ENCODE data around the gene SLC2A13.

The SLC2A13 gene

DNA sequence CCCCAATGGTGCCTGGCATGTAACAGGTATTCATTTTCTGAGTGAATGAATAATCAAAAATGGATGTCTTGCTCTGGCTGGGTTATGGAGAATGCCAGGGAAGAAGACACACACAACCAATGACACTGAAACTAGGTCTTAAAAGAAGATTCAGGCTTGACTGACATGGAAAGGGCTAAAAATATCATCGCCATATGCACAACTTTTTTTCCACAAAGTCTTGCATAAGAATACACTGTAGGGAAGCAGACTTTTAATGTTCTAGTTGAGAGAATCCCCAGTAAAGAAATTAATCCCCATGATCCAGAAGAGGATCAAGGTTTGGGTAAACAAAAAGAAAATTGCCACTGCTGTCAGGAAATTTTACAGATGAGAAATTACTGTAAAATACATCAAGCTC is 116.4 kb downstream of the SLC2A13 start:
- DNase-seq, result no peak

DNA sequence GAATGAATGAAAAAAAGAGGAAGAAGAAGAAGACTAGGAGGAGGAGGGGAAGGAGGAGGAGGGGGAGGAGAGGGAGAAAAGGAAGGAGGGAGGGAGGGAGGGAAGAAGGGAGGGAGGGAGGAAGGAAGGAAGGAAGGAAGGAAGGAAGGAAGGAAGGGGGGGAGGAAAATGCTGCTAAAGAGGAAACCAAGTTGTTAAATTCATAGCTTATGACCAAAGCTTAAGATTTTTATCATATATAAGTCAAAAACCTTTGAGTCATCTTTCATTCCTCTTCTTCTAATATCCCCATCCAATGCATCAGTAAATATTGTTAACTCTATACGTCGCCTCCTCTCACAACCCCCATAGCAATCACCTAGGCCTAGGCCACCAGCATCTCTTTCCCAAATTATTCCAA is 117.3 kb downstream of the SLC2A13 start:
- no peak for DNase-seq

DNA sequence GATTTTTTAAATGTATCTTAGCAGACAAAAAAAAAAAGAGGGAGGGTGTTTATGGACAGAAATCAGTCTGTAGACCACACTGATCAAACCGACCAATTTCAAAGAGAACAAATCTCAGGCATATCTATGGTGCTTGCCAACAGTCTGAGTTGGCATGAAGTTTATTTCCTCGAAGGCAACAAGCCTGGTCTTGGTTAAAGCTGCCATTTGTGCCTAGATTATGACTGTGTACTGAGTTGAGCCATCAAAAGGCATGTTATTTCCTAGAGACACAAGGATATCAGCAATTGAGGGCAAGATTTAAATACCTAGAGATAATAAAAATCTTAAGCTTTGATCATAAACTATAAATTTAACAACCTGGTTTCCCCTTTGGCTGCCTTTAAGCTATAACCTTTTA is 119.2 kb downstream of the SLC2A13 start:
- no peak for DNase-seq

DNA sequence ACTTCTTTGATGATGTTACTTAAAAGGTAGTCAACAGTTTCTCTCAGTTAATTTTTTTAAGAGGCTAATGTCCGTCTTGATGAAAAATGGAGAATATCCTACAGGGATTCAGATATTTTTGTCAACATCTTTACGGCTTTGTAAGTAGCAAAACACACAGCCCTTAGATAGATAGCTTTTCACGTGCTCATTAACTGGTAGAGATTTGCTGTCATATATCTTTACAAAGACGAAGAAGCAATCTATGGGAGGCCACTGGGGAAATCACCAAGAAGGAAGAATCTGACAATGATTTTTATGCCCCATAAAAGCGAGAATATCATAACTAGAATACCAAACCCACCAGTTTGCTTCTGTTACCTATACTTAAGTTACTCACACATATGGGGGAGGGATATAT is 121.2 kb downstream of the SLC2A13 start:
- no peak for DNase-seq

DNA sequence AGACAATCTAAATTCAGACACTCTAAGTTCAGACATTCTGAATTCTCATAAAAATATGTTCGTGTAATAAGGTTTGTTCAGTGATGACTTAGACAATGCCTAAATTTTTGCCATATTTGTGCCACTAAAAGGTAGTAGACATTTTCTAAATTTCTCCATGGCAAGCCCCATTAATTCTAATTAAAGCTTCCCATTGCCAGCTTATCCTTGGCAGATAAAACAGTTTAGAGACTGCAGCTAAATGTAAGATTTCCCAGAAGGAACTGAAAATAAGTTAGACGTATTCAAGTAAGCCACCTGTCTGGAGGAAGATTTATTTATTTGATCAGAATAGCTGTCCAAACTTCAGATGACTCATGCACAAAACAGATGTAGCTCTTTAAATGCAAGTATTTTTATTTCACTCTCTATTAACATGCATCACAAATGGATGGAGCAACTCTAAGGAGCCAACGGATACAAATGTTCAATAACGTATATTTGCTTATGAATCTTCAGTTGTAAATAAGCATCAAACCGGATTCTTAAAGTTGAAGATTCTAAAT is 130.4 kb downstream of the SLC2A13 start:
- no peak for DNase-seq

DNA sequence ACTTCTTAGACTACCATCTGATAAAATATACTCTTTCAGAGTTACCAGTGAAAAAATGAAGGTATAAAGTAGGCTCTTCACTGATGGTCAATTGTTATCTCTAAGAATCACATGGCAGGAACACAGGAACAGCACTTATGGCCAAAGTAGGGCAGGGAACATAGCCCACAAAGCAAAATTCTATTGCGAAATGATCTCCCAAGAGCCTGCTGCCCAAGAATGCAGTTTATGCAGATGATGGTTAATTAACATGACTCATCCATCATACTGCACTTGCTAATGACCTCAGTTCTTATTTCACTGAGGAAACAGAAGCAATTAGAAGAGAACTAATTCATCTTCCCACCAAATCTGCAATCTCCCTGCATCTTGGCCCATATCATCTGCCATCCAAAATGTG is 133.8 kb downstream of the SLC2A13 start:
- DNase-seq, result peak; percentile 11

DNA sequence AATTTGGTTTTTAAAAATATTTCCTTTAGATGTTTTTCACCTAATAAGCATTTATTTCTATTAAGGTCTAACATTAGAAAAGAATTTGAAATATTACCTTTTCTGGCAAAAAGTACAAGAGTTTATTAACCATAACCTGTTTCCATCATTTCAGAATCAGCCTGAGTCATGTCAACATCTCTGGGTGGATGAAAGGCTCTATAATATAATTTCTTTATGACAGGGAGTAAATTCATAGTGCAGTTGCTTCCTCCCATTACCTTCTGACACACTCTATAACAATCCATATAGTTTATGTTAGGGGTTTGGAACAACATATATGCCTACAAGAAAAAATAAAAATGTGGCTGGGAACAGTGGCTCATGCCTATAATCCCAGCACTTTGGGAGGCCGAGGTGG is 134.5 kb downstream of the SLC2A13 start:
- DNase-seq, result no peak

DNA sequence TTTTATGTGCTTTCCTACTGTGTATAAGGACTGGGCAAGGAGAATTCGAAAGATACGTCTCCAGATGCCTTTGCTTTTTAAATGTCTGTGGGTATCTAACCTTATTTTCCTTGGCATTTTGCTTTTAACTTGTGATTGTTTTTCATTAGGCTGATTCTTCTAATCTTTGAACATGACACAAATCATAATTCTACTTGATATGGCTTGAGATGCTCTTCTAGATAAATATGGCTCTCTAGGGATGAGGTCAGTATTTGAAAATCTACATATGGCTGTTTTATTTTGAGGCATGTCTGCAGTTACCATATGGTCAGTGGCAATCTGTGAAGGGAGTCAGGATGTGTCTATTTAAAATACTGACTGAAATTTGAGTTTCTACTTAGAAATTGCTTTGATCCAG is 139.2 kb downstream of the SLC2A13 start:
- no peak for DNase-seq

DNA sequence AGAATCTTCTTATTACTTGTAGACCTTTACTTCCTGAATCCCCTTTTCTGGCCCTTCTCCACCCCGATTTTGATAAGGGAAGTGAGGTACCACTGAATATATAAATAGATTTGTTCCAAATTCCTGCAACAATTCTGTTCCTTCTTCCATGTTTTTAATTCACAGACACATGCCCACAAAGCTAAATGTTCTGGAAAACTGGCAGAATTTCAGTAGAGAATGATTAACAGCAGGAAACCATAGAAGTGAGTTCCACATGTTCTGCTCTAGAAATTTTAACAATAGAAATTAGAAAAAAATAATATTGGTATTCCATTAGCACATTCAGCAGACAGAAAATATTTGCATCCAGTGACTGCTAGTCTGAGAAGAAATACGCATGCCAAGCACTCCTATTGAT is 139.6 kb downstream of the SLC2A13 start:
- DNase-seq, result no peak

DNA sequence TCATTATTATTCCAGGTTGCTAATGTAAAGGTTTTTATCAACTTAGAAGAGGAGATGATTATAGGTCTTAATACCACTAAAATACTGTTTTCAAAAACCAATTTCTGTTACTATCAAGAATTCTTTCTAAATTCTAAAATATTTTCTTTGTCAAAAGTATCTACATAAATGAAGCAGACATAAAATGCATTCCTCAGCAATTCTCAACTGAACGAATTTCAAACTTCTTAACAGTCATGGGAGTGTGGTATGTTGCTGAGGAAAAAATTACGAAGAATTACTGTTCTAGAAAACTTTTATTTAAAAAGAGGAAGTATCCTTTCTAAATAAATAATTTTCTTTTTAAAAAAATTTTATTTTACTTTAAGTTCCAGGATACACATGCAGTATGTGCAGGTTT is 146.4 kb downstream of the SLC2A13 start:
- DNase-seq, result no peak

DNA sequence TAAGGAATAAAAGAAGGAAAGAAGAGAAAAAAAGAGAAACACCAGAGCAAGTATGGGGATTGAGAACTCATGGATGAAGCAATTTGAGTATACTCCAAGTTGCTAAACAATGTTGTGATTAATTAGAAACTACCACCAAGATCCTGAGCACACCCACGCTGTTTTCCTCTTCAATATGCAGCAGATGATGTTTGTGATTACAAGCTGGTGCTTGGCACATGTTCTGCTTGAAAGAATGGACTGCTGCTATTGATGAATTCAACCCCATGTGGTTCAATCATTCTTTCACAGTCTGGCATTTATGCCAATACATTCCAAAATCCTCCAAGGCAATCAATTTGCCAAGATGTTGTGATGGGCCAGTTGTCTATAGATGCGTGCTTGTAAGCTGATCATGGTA is 146.8 kb downstream of the SLC2A13 start:
- DNase-seq, result no peak

DNA sequence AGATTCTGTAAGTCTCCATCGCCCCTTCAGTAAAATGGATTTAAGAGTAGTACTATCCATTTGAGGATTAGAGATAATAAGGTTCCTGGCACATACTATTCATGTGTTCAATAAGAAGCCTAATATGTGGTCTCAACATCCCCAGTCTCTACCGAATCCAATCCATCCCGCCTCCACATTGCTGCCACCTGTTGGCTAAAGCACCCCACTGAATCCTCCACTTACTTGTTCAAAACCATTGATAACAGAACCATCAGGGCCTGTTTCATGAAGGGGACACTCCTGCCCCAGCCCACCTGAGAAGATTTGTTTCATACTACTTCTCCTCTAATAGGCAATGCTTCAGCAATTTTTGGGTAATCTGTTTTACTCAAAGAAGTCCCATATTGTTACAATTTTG is 147.5 kb downstream of the SLC2A13 start:
- peak; percentile 4 for DNase-seq

DNA sequence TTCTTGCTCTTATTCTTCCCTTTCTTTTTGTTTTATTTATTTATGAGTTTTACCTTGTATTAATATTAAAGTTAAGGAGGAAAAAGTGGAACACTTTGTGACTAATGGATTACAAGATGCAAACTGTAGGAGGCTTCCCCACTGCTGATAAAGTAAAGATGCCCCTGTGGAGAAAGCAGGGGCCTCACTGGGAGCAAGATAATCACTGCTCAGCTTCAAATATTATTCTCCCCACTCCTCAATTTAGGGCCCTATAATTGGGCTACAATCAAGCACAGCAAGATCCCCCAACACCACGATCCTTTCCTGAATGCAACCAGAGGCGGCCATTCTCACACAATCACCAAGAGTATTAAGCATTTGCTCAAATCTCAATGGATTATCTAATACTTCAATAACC is 149.2 kb downstream of the SLC2A13 start:
- no peak for DNase-seq

DNA sequence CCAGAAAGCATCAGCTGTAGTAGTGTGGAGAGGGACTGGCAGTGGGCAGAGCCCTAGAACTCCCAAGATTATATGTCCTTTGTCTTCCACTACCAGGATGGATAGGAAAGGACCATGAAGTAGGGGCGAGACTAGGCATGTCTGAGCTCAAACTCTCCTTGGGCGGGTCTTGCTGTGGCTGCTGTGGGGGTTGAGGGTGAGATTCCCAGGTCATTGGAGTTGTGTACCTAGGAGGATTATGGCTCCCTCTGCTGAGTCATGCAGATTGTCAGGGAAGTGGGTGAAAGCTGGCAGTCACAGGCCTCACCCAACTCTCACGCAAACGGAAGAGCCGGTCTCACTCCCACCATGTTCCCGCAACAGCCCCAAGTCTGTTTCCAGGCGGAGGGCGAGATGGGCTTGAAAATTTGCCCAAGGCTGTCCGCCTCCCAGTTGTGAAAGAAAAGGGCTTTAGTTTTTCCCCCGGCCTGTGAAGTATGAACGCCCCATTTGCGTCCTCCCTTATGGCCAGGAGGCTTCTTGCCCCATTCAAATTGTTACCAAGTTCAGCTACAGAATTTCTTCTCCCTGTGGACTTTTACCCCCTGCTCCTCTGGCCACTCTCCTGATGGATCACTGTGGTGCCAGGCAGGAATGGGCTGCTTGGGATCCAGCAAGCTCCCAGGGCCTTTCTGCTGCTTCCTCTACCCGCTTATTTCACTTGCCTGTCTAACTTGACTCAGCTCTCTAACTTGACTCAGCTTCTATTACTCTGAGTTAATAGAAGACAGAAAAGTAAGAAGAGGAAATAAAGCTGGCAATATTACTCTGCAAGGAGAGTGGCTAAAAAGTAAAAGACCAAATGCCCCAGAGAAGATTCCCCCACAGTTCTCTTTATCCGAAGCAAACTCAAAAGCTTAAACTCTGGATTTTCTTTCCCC is 159.3 kb downstream of the SLC2A13 start:
- DNase-seq, result no peak

DNA sequence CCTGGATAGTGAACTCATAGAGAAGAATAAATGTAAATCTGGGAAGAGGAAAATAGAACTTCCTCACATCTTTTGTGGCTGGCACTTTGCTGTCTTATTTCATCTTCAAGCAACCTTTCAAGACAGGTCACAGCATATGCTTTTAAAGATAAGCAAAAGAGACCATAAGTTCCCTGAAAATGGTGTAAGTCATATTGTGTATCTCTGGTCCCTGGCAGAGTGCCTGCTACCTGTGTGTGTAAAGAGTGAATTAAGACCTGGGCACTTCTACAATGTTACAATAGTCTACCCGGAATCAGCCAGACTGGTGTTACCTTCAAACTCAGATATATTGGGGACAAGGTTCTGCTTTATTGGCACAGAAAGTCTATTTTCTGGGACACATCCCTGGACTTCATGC is 168.8 kb downstream of the SLC2A13 start:
- DNase-seq, result no peak

DNA sequence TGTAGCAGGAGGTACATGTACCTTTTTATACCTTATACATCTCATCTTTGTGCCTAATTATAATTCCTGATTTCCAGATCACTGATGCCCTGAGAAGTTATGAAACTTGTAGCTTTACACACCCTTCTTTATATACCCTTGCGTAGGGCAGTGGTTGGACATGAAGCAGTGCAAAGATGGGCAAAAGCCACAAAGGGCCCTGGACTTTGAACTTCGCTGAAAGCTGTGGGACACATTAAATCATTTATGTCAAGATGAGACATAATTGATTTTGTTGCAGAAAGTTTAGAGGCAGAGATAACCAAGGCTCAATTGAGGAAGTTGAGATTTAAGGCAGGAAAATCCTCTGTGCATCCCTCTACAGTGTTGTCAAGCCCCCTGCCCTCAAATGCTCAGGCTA is 170.0 kb downstream of the SLC2A13 start:
- no peak for DNase-seq

DNA sequence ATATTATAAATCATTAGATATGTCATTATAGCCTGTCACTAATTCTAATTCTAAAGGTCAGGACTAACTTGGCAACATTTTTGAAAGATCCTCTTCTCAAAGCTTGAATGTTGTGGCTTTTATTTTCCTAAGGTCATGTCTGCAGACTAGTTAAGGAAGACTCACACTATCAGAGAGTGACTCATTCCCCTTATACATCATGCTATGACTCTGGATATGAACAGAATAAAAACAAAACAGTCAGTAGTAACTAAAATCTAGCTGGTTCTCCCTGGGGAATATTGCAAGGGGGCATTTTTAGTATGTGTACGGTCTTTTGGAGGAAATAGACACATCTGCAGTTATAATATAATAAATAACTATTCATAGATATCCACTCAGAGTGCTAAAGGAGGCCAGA is 170.6 kb downstream of the SLC2A13 start:
- DNase-seq, result no peak

DNA sequence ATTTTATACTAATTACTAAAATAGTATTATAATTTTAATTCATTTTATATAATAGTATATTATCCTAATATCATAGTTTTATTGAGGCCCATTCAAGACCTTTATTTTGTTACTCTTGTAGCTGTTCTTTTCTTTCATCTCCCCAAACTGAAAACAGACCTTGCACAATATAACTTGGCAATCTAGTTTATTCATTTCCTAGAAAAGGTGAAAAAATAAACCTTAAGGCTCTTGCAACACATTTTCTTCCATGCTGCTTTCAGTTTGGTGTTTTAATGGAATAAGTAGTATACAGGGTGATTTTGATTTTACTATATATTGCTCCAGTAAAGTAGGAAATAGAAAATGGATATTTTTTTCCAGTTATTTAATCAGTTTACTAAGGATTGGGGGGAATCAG is 174.0 kb downstream of the SLC2A13 start:
- DNase-seq, result peak; percentile 13

DNA sequence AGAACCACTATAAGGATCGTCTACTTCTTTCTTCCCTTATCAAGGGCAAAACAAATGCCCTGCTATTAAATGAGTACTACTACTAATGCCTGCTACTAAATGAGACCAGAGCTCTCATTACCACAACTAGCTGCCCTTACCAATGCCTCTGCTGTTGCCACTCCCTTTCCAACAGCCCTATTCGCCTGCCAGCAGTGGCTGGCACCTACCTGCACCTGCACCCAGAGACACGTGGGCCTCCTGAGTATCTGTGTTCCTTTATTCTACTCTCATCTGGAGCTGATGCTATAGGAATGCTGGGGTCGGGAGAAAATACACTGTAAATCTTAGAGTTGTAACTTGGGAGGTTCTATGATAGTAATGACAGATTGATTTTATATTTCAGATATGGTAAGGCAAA is 174.7 kb downstream of the SLC2A13 start:
- no peak for DNase-seq

DNA sequence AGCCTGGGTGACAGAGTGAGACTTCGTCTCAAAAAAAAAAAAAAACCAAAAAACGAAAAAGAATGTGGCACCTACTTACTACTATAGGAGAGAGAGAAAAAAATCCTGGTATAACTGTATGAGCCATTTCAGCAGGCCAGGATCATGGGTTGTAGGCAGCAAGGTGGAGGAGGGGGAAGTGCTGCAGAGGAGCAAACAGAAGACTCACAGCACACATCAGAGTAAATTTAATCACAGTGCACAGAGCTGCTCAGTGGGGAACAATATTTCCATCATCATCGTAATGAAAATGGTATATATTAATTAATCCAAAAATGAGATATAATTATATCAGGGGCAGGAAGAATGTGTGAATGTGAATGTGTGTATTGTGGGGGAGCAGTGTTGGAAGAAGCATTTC is 175.8 kb downstream of the SLC2A13 start:
- DNase-seq, result no peak

DNA sequence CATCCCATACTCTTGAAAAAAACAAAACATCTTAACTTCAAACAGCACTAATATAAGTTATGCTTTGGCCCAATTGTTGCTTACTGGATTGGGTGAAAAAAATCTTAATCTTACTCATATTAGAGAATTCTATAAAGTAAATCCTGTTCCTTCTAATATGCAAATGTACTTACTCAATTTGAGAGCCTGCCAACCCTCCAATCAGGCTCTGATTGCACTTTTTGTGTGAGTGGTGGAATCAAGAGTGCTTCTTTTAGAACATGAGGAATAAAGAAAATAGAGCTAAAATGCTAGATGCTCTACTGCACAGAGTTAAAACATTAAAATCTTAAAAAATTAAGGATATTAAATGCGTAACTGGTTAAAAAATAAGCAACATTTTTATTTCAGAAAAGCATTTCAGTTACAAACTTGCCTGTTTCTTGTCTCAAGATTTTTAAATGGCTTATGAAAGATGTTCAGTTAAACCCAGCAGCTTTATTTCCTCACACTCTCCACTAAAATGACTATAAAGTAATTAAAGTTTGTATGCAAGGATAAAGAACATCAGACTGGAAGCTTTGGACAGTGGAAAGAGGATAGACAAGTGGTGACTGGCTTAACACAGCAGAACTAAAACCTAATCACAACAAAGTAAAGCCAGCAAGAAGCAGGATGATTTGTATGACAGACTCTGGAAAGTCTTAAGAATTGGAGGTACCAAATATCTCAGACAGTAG is 177.5 kb downstream of the SLC2A13 start:
- no peak for DNase-seq

DNA sequence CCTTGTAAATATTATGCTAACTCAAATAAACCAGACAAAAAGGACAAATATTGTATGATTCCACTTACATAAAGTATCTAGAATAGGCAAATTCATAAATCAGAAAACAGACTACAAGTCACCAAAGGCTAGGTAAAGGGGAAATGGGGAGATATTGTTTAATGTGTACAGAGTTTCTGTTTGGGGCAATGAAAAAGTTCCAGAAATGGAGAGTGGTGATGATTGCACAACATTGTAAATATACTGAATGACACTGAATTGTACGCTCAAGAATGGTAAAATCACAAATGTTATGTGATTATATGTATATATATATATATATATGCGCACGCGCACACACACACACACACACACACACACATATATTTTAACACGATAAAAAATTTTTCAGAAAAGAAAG is 182.5 kb downstream of the SLC2A13 start:
- DNase-seq, result no peak

DNA sequence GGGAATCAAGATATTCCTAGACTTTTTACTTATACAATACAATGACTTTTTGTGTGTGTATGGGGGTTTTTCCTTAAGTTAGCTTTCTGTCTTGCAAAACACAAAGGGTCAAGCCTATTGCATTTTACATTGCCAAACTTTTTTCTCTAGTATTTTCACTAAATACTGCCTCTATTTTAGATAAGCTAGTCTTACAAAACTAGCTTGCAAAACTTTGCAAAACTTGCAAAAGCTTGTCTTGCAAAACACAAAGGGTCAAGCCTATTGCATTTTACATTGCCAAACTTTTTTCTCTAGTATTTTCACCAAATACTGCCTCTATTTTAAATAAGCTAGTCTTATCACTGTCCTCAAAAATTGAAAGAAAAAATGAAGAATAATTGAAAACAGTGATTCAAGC is 183.3 kb downstream of the SLC2A13 start:
- peak; percentile 18 for DNase-seq

DNA sequence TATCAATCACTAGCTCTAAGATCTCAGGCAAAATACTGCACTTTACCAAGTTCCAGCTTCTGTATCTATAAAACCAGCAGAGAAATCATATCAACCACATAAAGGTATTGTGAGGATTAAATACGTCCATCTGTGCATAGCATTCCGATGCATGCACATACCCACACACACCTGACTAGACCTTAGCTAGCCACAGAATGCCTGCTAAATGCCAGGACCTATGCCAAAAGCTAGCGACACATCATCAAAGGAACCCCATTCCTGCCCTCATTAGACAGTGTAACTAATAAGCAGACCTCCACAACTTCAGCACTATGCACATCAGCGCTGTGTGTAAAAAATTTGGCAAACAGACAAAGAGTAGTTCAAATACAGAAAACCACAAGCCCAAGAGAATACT is 185.2 kb downstream of the SLC2A13 start:
- DNase-seq, result no peak
